Hematopoietic multipotent progenitor cell treated with erythropoietin and hydrocortisone succinate and interleukin-3 and kit ligand, for 8 days (in vitro differentiated cells): ENCODE measurements around the gene PQBP1.

Experiments used
- DNase-seq: peaks from one replicate; pipeline ENCODE4 v3.0.0-alpha.2; 2015

The PQBP1 gene

GRCh38 chrX:48902135-48902534 is 4.4 kb downstream of the PQBP1 start:
- DNase-seq, result no peak

GRCh38 chrX:48902776-48903175 is 5.0 kb downstream of the PQBP1 start:
- no peak for DNase-seq

- no peak for DNase-seq
These were observed 5.6 kb downstream of the PQBP1 start for GRCh38 chrX:48903290-48903689.

GRCh38 chrX:48904180-48904579 is 6.5 kb downstream of the PQBP1 start:
- no peak for DNase-seq

GRCh38 chrX:48904626-48905025 is 6.9 kb downstream of the PQBP1 start:
- no peak for DNase-seq

GRCh38 chrX:48905090-48905790 is 7.5 kb downstream of the PQBP1 start:
- no peak for DNase-seq

GRCh38 chrX:48908600-48908999 is 10.9 kb downstream of the PQBP1 start:
- DNase-seq, result no peak

- no peak for DNase-seq
These were observed 12.1 kb downstream of the PQBP1 start for GRCh38 chrX:48909703-48910294.

GRCh38 chrX:48910926-48911411 is 13.2 kb downstream of the PQBP1 start:
- peak; percentile 47 for DNase-seq

GRCh38 chrX:48911412-48912182 is 13.9 kb downstream of the PQBP1 start, which contains the start of gene SLC35A2:
TSS of gene SLC35A2 (minus strand) at chrX:48911646. CDS start at chrX:48911636, 10 bp downstream.
- DNase-seq, result peak; percentile 90

GRCh38 chrX:48913605-48914366 is 16.1 kb downstream of the PQBP1 start:
- DNase-seq, result no peak

- DNase-seq, result no peak
These were observed 17.1 kb downstream of the PQBP1 start for GRCh38 chrX:48914593-48915493.

- peak; percentile 94 for DNase-seq
These were observed 19.6 kb downstream of the PQBP1 start for GRCh38 chrX:48917139-48918001.

- no peak for DNase-seq
These were observed 20.5 kb downstream of the PQBP1 start for GRCh38 chrX:48918301-48918642.

GRCh38 chrX:48918643-48919340 is 21.1 kb downstream of the PQBP1 start, which contains the start of gene PIM2:
TSS of gene PIM2 (minus strand) at chrX:48919024. CDS start at chrX:48918834, 190 bp downstream.
- peak; percentile 96 for DNase-seq

GRCh38 chrX:48919360-48919841 is 21.7 kb downstream of the PQBP1 start:
- DNase-seq, result no peak

GRCh38 chrX:48919947-48920717 is 22.4 kb downstream of the PQBP1 start:
- peak; percentile 60 for DNase-seq

- DNase-seq, result no peak
These were observed 23.0 kb downstream of the PQBP1 start for GRCh38 chrX:48920718-48921104.

GRCh38 chrX:48923771-48924170 is 26.0 kb downstream of the PQBP1 start:
- DNase-seq, result no peak
